H9 (cell line): ENCODE data around the gene LUZP1. TPM values are rescaled to one million over a fixed set of nuclear protein-coding genes. Genes with fewer than 3 reads are reported as not detected.

ENCODE experiments used
- DNase-seq: peaks from one replicate; pipeline ENCODE4 v3.0.0-alpha.2; 2017
- H2AFZ ChIP-seq: one replicate; pipeline ENCODE4 v1.6.1; 2013; ENCODE audit warnings: mild to moderate bottlenecking, low read length, control low read depth, moderate library complexity
- H2AK5ac ChIP-seq: 2 replicates; pipeline ENCODE4 v1.6.1; 2013; ENCODE audit warnings: low read length, control low read depth, mixed read lengths; ENCODE audit not compliant: insufficient read length
- H2BK120ac ChIP-seq: one replicate; pipeline ENCODE4 v1.6.1; 2013; ENCODE audit warnings: low read depth, mild to moderate bottlenecking, low read length, control low read depth, inconsistent platforms; ENCODE audit not compliant: poor library complexity, severe bottlenecking
- H2BK12ac ChIP-seq: 2 replicates; pipeline ENCODE4 v1.6.1; 2013; ENCODE audit warnings: low read length, control low read depth, mixed read lengths, low read depth; ENCODE audit not compliant: insufficient read length
- H2BK15ac ChIP-seq: 2 replicates; pipeline ENCODE4 v1.6.1; 2013; ENCODE audit warnings: low read depth, low read length, control low read depth
- H2BK20ac ChIP-seq: one replicate; pipeline ENCODE4 v1.6.1; 2013; ENCODE audit warnings: low read depth, mild to moderate bottlenecking, low read length, control low read depth, inconsistent platforms; ENCODE audit not compliant: poor library complexity, severe bottlenecking
- H2BK5ac ChIP-seq: 2 replicates; pipeline ENCODE4 v1.6.1; 2013; ENCODE audit warnings: low read length, control low read depth, mixed read lengths; ENCODE audit not compliant: insufficient read length
- H3K14ac ChIP-seq: 2 replicates; pipeline ENCODE4 v1.6.1; 2013; ENCODE audit warnings: low read length, control low read depth; ENCODE audit not compliant: insufficient read depth
- H3K18ac ChIP-seq: 2 replicates; pipeline ENCODE4 v1.6.1; 2013; ENCODE audit warnings: low read depth, mild to moderate bottlenecking, mixed read lengths, low read length, control low read depth; ENCODE audit not compliant: insufficient read length
- H3K23ac ChIP-seq: 2 replicates; pipeline ENCODE4 v1.6.1; 2013; ENCODE audit warnings: low read length, control low read depth, mixed read lengths, low read depth; ENCODE audit not compliant: insufficient read length
- H3K23me2 ChIP-seq: 2 replicates; pipeline ENCODE4 v1.6.1; 2013; ENCODE audit warnings: low read depth, mild to moderate bottlenecking, mixed read lengths, low read length, control low read depth; ENCODE audit not compliant: insufficient read length, poor library complexity, severe bottlenecking
- H3K27ac ChIP-seq: 2 replicates; pipeline ENCODE4 v1.5.1; 2013; ENCODE audit warnings: low read length, control low read depth, mixed read lengths, low read depth; ENCODE audit not compliant: insufficient read length
- H3K27me3 ChIP-seq: 2 replicates; pipeline ENCODE4 v1.6.1; 2013; ENCODE audit warnings: low read length, control low read depth, inconsistent platforms; ENCODE audit not compliant: insufficient read depth
- H3K4ac ChIP-seq: 2 replicates; pipeline ENCODE4 v1.6.1; 2013; ENCODE audit warnings: low read depth, mild to moderate bottlenecking, control low read depth, inconsistent platforms, low read length, moderate library complexity
- H3K4me1 ChIP-seq: 2 replicates; pipeline ENCODE4 v1.6.1; 2013; ENCODE audit warnings: low read length, control low read depth, inconsistent platforms; ENCODE audit not compliant: insufficient read depth
- H3K4me2 ChIP-seq: 2 replicates; pipeline ENCODE4 v1.6.1; 2013; ENCODE audit warnings: low read length, control low read depth, mixed read lengths; ENCODE audit not compliant: insufficient read length, insufficient read depth
- H3K56ac ChIP-seq: 2 replicates; pipeline ENCODE4 v1.6.1; 2013; ENCODE audit warnings: low read depth, mild to moderate bottlenecking, mixed read lengths, low read length, control low read depth; ENCODE audit not compliant: insufficient read length
- H3K79me1 ChIP-seq: 2 replicates; pipeline ENCODE4 v1.6.1; 2013; ENCODE audit warnings: low read depth, mild to moderate bottlenecking, moderate library complexity, low read length, control low read depth, inconsistent platforms; ENCODE audit not compliant: insufficient read depth, poor library complexity, severe bottlenecking
- H3K79me2 ChIP-seq: 2 replicates; pipeline ENCODE4 v1.6.1; 2013; ENCODE audit warnings: low read length, control low read depth, inconsistent platforms; ENCODE audit not compliant: insufficient read depth
- H3K9ac ChIP-seq: 2 replicates; pipeline ENCODE4 v1.6.1; 2013; ENCODE audit warnings: low read length, control low read depth, mixed read lengths; ENCODE audit not compliant: insufficient read length; ENCODE audit errors: extremely low read depth
- H3K9me3 ChIP-seq: one replicate; pipeline ENCODE4 v1.6.1; 2013; ENCODE audit warnings: low read depth, low read length, inconsistent platforms; ENCODE audit not compliant: control insufficient read depth
- H3T11ph ChIP-seq: one replicate; pipeline ENCODE4 v1.6.1; 2013; ENCODE audit warnings: mild to moderate bottlenecking, low read length, control low read depth, inconsistent platforms
- H4K20me1 ChIP-seq: one replicate; pipeline ENCODE4 v1.6.1; 2013; ENCODE audit not compliant: control insufficient read depth, insufficient read length, insufficient read depth
- H4K5ac ChIP-seq: 2 replicates; pipeline ENCODE4 v1.6.1; 2013; ENCODE audit warnings: low read depth, mild to moderate bottlenecking, mixed read lengths, low read length, control low read depth; ENCODE audit not compliant: insufficient read length
- H4K8ac ChIP-seq: replicated peaks from 2 replicates; pipeline ENCODE4 v1.6.1; 2013; ENCODE audit warnings: low read length, control low read depth, mixed read lengths, low read depth; ENCODE audit not compliant: insufficient read length
- H4K91ac ChIP-seq: 2 replicates; pipeline ENCODE4 v1.6.1; 2013; ENCODE audit warnings: low read depth, mild to moderate bottlenecking, moderate library complexity, mixed read lengths, low read length, control low read depth; ENCODE audit not compliant: insufficient read length
- H3K27ac Mint-ChIP-seq, 3 experiments: 2 replicates in 2 of 3; 3 replicates in 1 of 3; pipeline ENCODE4 v1.8.0; 2020 to 2021; ENCODE audit warnings: mixed read lengths in 3 of 3, mild to moderate bottlenecking in 1 of 3, moderate library complexity in 1 of 3
- H3K27me3 Mint-ChIP-seq: 2 replicates; pipeline ENCODE4 v1.8.0; 2021; ENCODE audit warnings: low read depth, mild to moderate bottlenecking, moderate library complexity, mixed read lengths
- H3K36me3 Mint-ChIP-seq, 3 experiments: 2 replicates in 2 of 3; 3 replicates in 1 of 3; pipeline ENCODE4 v1.8.0; 2020 to 2021; ENCODE audit warnings: low read depth in 3 of 3, mixed read lengths in 3 of 3; ENCODE audit not compliant: insufficient read depth in 1 of 3
- H3K4me1 Mint-ChIP-seq, 2 experiments: 2 replicates each; pipeline ENCODE4 v1.8.0; 2020; ENCODE audit warnings: mixed read lengths in 2 of 2
- H3K4me3 Mint-ChIP-seq, 2 experiments: 2 replicates in 1 of 2; 3 replicates in 1 of 2; pipeline ENCODE4 v1.8.0; 2020 to 2021; ENCODE audit warnings: mild to moderate bottlenecking in 2 of 2, mixed read lengths in 2 of 2, moderate library complexity in 1 of 2
- H3K9me3 Mint-ChIP-seq, 2 experiments: 2 replicates in 1 of 2; 3 replicates in 1 of 2; pipeline ENCODE4 v1.8.0; 2020; ENCODE audit warnings: mild to moderate bottlenecking in 2 of 2, mixed read lengths in 2 of 2, moderate library complexity in 1 of 2
- CTCF ChIP-seq: fragments of 200-600 bp; sonication (generic); conservative IDR thresholded peaks from 3 replicates; pipeline ENCODE4 v1.8.0; 2021; ENCODE audit warnings: antibody characterized with exemption, mild to moderate bottlenecking
- WGBS: extraction: QIAGEN DNeasy Blood & Tissue Kit; methylation state at CpG from one replicate; pipeline ENCODE4 v1.1.7; 2013; ENCODE audit warnings: missing lambda C conversion rate, low lambda C conversion rate, mixed read lengths; ENCODE audit not compliant: insufficient read length; ENCODE audit errors: extremely low coverage; 5-methylcytosine and 5-hydroxymethylcytosine counted together
- total RNA-seq: library from RNA; stranded (reverse); gene quantifications from 2 replicates; pipeline ENCODE4 v1.2.1, GENCODE V29; 2021

LUZP1 gene
- total RNA-seq, 1 experiment from 2014 or later = 48.2 TPM

- Histone ChIP-seq H3K4me2 (no peak overlapping the region), H3K79me1 (peaks cover 11% of the 10 kb centered on the region), H2BK20ac (no peak overlapping the region), H3T11ph (no peak overlapping the region), H3K23ac (no peak overlapping the region), H3K18ac (no peak overlapping the region), H2AK5ac (no peak overlapping the region), H4K20me1 (no peaks in the 10 kb centered on the region), H3K14ac (no peak overlapping the region), H4K91ac (no peak overlapping the region), H3K23me2 (no peaks in the 10 kb centered on the region), H2AFZ (no peak overlapping the region), H3K79me2 (peaks cover 7% of the 10 kb centered on the region; the same call in 1 of the 2 replicates), H3K9me3 (no peaks in the 10 kb centered on the region), H2BK5ac (no peak overlapping the region), H2BK120ac (no peak overlapping the region), H3K27me3 (no peaks in the 10 kb centered on the region), H2BK15ac (no peak overlapping the region), H3K4me1 (peaks cover 3% of the 10 kb centered on the region), H3K27ac (no peak overlapping the region), H4K8ac (no peak overlapping the region), H3K56ac (no peak overlapping the region), H3K4ac (no peak overlapping the region), H3K9ac (no peak overlapping the region), H2BK12ac (no peak overlapping the region), H4K5ac (no peak overlapping the region)
- Mint-ChIP-seq H3K36me3 (peaks cover 4 to 24% (median 23%) of the 10 kb centered on the region in 3 experiments; a peak in 5 of 7 replicates), H3K9me3 (no peaks in the 10 kb centered on the region), H3K27me3 (no peaks in the 10 kb centered on the region), H3K4me3 (no peak overlapping the region), H3K27ac (peak overlapping the region in 2 of 3 experiments; percentile 2 to 4; a peak in 3 of 7 replicates), H3K4me1 (peaks cover 9 to 23% of the 10 kb centered on the region in 2 experiments)
- DNase-seq = no peak
- no peak for TF ChIP-seq CTCF
- no CpG with 5 or more reads among the region's 5 CpGs for WGBS
Observed at GRCh38 chr1:23110391-23110790, 58.3 kb downstream of the LUZP1 start.
